Endodermal cell (in vitro differentiated cells): Measurements from ENCODE around the gene LRRC26. TPM values are rescaled to one million over a fixed set of nuclear protein-coding genes. Genes with fewer than 3 reads are reported as not detected.
A peak's percentile ranks its signal among the peaks of the same experiment; 100 is the strongest.

Experiments
- DNase-seq: peaks from one replicate; pipeline ENCODE4 v3.0.0-alpha.2; 2017
- H3K27ac ChIP-seq: 2 replicates; pipeline ENCODE4 v1.5.1; 2013; ENCODE audit warnings: mild to moderate bottlenecking, low read depth, low read length, moderate library complexity
- H3K27me3 ChIP-seq: 2 replicates; pipeline ENCODE4 v1.6.1; 2013; ENCODE audit warnings: mild to moderate bottlenecking, low read length, moderate library complexity; ENCODE audit not compliant: insufficient read depth, control insufficient read depth, poor library complexity, severe bottlenecking
- H3K36me3 ChIP-seq: 2 replicates; pipeline ENCODE4 v1.7.0; 2013; ENCODE audit warnings: mild to moderate bottlenecking, low read length, moderate library complexity; ENCODE audit not compliant: control insufficient read depth, insufficient read depth
- H3K4me1 ChIP-seq: one replicate; pipeline ENCODE4 v1.7.0; 2013; ENCODE audit warnings: low read length; ENCODE audit not compliant: control insufficient read depth, insufficient read depth
- H3K4me3 ChIP-seq: 2 replicates; pipeline ENCODE4 v1.5.1; 2013; ENCODE audit warnings: mild to moderate bottlenecking, low read length, moderate library complexity
- H3K9ac ChIP-seq: 2 replicates; pipeline ENCODE4 v1.6.1; 2013; ENCODE audit warnings: mild to moderate bottlenecking, low read length, moderate library complexity; ENCODE audit not compliant: poor library complexity, severe bottlenecking; ENCODE audit errors: extremely low read depth
- H3K9me3 ChIP-seq: 2 replicates; pipeline ENCODE4 v1.6.1; 2013; ENCODE audit warnings: mild to moderate bottlenecking, low read length, moderate library complexity; ENCODE audit not compliant: control insufficient read depth
- H3K27ac Mint-ChIP-seq: 2 replicates; pipeline ENCODE4 v1.8.0; 2020; ENCODE audit warnings: mixed read lengths
- H3K27me3 Mint-ChIP-seq: 2 replicates; pipeline ENCODE4 v1.8.0; 2021; ENCODE audit warnings: mild to moderate bottlenecking, mixed read lengths; ENCODE audit not compliant: insufficient read depth
- H3K36me3 Mint-ChIP-seq: 2 replicates; pipeline ENCODE4 v1.8.0; 2020; ENCODE audit warnings: low read depth, mixed read lengths
- H3K4me1 Mint-ChIP-seq: 2 replicates; pipeline ENCODE4 v1.8.0; 2020; ENCODE audit warnings: mixed read lengths
- H3K4me3 Mint-ChIP-seq: 2 replicates; pipeline ENCODE4 v1.8.0; 2020; ENCODE audit warnings: mild to moderate bottlenecking, moderate library complexity, mixed read lengths
- H3K9me3 Mint-ChIP-seq: 2 replicates; pipeline ENCODE4 v1.8.0; 2020; ENCODE audit warnings: mild to moderate bottlenecking, mixed read lengths
- WGBS, 2 experiments: methylation state at CpG; one replicate each; pipeline versions ENCODE4 v1.1.5 to v1.1.7; 2013; ENCODE audit warnings: missing lambda C conversion rate in 2 of 2, mixed read lengths in 1 of 2; ENCODE audit not compliant: insufficient coverage in 1 of 2, insufficient read length in 1 of 2; 5-methylcytosine and 5-hydroxymethylcytosine counted together
- total RNA-seq, 2 donors: library from RNA; stranded (reverse); fragmentation: NEBNext Ultra II Directional in 1 of 2; extraction: Animal tissue kit (Norgen Biotek cat#: 25700) in 1 of 2; gene quantifications; 2 replicates in 1 of 2; 3 replicates in 1 of 2; pipeline ENCODE4 v1.2.1, GENCODE V29; 2021
- TF ChIP-seq, protein P1 (sequence below): fragments of 200-600 bp; sonication (generic); conservative IDR thresholded peaks from 2 replicates; pipeline ENCODE4 v1.5.0; 2021; ENCODE audit warnings: antibody characterized with exemption, mild to moderate bottlenecking

Gene LRRC26
- total RNA-seq, 2 donors from 2014 or later: 0.53 TPM; not detected in 1

DNA sequence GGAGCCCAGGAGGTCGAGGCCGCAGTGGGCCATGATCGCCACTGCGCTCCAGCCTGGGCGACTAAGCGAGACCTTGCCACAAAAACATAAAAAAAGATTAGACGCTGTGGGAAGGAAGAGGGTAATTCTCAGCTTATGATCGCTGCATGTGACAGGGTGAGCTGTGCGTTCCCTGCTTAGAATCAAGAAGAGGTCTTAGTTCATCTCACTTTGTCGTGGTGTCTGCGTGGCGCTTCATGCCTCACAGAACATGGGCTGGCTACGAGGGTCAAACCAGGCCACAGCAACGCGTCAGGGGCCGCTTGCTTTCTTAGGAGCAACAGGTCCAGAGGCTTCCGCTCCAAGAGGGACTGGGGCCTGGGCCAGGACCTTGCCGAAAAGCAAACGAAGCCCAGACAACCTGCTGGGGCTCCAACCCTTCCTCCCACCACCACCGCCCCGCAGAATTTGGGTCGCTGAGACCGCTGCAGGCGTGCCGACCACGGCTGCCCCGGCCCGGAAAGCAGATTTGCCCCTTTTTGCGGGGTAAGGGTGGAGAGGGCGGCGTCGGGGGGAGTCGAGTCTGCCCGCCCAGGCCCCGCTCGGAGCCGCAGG lies 40.9 kb downstream of the LRRC26 start:
- no peaks in the 10 kb centered on the region for H3K9me3 Mint-ChIP-seq
- H3K27ac ChIP-seq: peak overlapping the region; percentile 24

DNA sequence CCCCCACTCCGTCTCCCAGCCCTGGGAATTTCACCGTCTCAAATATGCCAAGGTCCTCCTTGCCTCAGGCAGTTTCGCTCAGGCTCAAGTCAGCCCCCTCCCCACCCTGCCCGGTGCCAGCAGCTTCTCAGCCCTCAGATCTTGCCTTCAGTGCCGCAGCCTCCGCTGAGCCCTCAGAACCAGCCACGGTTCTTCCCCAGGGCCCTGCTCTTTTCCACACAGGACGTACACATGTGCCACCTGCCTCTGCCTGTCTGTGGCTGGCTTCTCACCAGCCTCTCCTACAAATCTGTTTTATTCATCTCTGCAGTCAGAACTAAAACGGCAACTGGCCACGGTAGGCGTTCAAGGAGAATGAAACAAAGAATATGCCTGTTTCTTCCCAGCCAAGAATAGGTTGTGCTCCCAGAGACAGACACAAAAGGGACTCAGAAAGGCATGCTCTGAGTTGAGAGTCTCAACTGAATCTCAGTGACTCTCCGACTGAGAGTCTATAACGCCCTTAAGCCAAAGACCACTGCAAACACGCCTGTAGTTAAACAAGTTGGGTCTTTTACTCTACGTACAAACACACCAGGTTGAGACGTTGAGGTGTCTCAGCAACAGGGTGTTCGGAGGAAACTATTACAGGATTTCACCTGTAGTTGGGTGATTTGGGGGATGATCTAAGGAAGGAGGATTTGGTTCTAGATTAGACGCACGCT lies 41.5 kb downstream of the LRRC26 start:
- TF ChIP-seq, protein P1, sequence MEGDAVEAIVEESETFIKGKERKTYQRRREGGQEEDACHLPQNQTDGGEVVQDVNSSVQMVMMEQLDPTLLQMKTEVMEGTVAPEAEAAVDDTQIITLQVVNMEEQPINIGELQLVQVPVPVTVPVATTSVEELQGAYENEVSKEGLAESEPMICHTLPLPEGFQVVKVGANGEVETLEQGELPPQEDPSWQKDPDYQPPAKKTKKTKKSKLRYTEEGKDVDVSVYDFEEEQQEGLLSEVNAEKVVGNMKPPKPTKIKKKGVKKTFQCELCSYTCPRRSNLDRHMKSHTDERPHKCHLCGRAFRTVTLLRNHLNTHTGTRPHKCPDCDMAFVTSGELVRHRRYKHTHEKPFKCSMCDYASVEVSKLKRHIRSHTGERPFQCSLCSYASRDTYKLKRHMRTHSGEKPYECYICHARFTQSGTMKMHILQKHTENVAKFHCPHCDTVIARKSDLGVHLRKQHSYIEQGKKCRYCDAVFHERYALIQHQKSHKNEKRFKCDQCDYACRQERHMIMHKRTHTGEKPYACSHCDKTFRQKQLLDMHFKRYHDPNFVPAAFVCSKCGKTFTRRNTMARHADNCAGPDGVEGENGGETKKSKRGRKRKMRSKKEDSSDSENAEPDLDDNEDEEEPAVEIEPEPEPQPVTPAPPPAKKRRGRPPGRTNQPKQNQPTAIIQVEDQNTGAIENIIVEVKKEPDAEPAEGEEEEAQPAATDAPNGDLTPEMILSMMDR: no peak
- peak overlapping the region; percentile 31 for H3K27ac Mint-ChIP-seq
- H3K9me3 Mint-ChIP-seq: no peaks in the 10 kb centered on the region

More for the DNA sequence above, 40.9 kb downstream of the LRRC26 start:
- Histone ChIP-seq H3K27me3 (peaks cover 12% of the 10 kb centered on the region), H3K9ac (peak overlapping the region; percentile 63), H3K4me3 (peak overlapping the region; percentile 84), H3K36me3 (no peaks in the 10 kb centered on the region), H3K9me3 (no peaks in the 10 kb centered on the region), H3K4me1 (peaks cover 10% of the 10 kb centered on the region)
- Mint-ChIP-seq H3K36me3 (peaks cover 2% of the 10 kb centered on the region), H3K4me3 (peak overlapping the region; percentile 67), H3K27me3 (peaks cover 22% of the 10 kb centered on the region), H3K27ac (peak overlapping the region; percentile 31), H3K4me1 (peaks cover 17% of the 10 kb centered on the region)
- TF ChIP-seq, protein P1: no peak
- peak; percentile 67 for DNase-seq
- WGBS, 2 experiments: 25 to 62% methylated on average over 16 to 37 of the region's 37 CpGs

DNA sequence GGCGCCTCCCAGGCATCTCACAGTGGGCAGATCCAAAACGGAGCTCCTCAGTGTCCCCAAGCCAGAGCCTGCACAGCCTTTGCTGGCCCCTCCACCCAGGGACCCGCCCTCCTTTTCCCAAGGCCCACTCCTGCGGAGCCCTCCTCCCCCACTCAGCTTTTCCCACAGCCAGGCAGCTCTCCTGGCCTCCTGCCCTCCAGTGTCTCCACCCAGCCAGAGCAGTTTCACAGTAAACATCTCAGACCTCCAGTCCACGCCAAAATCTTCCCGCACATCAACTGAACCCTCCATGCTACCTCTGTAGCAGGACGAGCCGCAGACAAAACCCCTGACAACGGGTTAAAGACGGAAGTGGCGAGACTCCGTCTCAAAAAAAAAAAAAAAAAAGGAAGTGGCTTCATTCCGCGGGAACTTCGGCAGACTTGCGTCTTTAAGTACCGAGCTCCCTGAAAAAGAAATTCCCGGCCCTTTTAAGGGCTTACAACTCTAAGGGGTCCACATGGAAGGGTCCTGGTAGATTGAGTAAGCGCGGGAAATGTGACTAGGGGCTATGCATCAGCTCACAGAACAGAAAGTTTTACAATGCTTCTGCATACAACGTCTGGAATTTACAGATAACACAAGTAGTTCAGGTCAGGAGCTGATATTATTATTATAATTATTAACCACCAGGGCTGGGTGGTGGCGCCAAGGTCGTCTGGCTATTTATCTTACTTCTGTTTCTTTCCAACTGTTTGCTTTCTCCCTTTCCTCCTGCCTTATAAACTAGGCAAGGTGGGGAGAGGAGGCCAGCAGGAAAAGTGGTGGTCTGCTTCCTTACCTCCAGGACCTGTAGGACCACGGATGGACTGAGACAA lies 42.3 kb downstream of the LRRC26 start:
- Mint-ChIP-seq H3K9me3 (no peaks in the 10 kb centered on the region), H3K27me3 (peaks cover 13% of the 10 kb centered on the region), H3K27ac (peak overlapping the region; percentile 37), H3K4me3 (peak overlapping the region; percentile 67), H3K36me3 (peaks cover 2% of the 10 kb centered on the region), H3K4me1 (peaks cover 17% of the 10 kb centered on the region)
- Histone ChIP-seq H3K4me1 (peaks cover 10% of the 10 kb centered on the region), H3K27me3 (peaks cover 2% of the 10 kb centered on the region), H3K27ac (no peak overlapping the region), H3K9me3 (no peaks in the 10 kb centered on the region), H3K9ac (no peak overlapping the region), H3K4me3 (peak overlapping the region; percentile 84), H3K36me3 (no peaks in the 10 kb centered on the region)
- 83 to 85% methylated on average over 14 to 24 of the region's 24 CpGs for WGBS, 2 experiments
- DNase-seq: peak; percentile 28
- TF ChIP-seq, protein P1: no peak

More for the DNA sequence above, 41.5 kb downstream of the LRRC26 start:
- Histone ChIP-seq H3K4me1 (peaks cover 10% of the 10 kb centered on the region), H3K9ac (no peak overlapping the region), H3K4me3 (peak overlapping the region; percentile 84), H3K9me3 (no peaks in the 10 kb centered on the region), H3K36me3 (no peaks in the 10 kb centered on the region), H3K27ac (no peak overlapping the region), H3K27me3 (peaks cover 8% of the 10 kb centered on the region)
- DNase-seq: peak; percentile 30
- peaks cover 19% of the 10 kb centered on the region for H3K27me3 Mint-ChIP-seq
- H3K4me3 Mint-ChIP-seq: peak overlapping the region; percentile 67
- peaks cover 17% of the 10 kb centered on the region for H3K4me1 Mint-ChIP-seq
- peaks cover 2% of the 10 kb centered on the region for H3K36me3 Mint-ChIP-seq
- 85 to 87% methylated on average over 17 to 19 of the region's 19 CpGs for WGBS, 2 experiments
